Measurements from ENCODE around the gene PCSK6. TPM values are rescaled to one million over a fixed set of nuclear protein-coding genes. Genes with fewer than 3 reads are reported as not detected.

Gene PCSK6
- total RNA-seq, 2 donors from 2014 or later, result 1.9 to 27.8 TPM

DNA sequence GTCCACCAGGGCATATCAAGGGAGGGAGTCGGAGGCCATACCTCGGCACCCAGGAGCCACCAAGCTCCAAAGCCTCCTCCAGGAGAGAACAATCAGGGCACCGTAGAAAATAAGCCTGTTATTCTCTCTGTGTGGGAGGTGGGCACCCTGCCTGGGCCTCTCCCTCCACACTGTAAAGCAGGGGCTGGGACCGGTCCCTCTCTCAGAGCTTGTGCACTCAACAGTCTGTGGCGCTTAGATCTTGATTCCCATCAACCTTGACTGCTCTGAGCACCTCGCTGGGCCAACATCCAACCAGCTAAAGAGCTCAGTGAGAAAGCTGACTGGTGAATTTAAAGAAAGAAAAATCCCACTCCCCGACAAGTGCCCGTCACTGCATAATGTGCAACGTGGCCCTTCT, 53.0 kb downstream of the PCSK6 start:
- H3K27me3 Mint-ChIP-seq, result peaks cover 57% of the 10 kb centered on the region

GRCh38 chr15:101435761-101436160, 53.7 kb downstream of the PCSK6 start:
- DNase-seq, result no peak
- Mint-ChIP-seq H3K27ac (no peak overlapping the region), H3K36me3 (ENCODE audit: low read depth) (peaks cover 3% of the 10 kb centered on the region), H3K27me3 (peaks cover 57% of the 10 kb centered on the region), H3K4me3 (no peak overlapping the region), H3K4me1 (no peaks in the 10 kb centered on the region)
- no peaks in the 10 kb centered on the region for H3K9me3 ChIP-seq (ENCODE audit: control insufficient read depth, low read length, poor library complexity, severe bottlenecking)
- no peak for ATAC-seq

More for the DNA sequence above, 53.0 kb downstream of the PCSK6 start:
- Mint-ChIP-seq H3K4me1 (peaks cover 2% of the 10 kb centered on the region), H3K4me3 (no peak overlapping the region), H3K36me3 (ENCODE audit: low read depth) (peaks cover 3% of the 10 kb centered on the region), H3K27ac (no peak overlapping the region)
- ATAC-seq (no peak), DNase-seq (no peak)
- no peaks in the 10 kb centered on the region for H3K9me3 ChIP-seq (ENCODE audit: control insufficient read depth, low read length, poor library complexity, severe bottlenecking)

DNA sequence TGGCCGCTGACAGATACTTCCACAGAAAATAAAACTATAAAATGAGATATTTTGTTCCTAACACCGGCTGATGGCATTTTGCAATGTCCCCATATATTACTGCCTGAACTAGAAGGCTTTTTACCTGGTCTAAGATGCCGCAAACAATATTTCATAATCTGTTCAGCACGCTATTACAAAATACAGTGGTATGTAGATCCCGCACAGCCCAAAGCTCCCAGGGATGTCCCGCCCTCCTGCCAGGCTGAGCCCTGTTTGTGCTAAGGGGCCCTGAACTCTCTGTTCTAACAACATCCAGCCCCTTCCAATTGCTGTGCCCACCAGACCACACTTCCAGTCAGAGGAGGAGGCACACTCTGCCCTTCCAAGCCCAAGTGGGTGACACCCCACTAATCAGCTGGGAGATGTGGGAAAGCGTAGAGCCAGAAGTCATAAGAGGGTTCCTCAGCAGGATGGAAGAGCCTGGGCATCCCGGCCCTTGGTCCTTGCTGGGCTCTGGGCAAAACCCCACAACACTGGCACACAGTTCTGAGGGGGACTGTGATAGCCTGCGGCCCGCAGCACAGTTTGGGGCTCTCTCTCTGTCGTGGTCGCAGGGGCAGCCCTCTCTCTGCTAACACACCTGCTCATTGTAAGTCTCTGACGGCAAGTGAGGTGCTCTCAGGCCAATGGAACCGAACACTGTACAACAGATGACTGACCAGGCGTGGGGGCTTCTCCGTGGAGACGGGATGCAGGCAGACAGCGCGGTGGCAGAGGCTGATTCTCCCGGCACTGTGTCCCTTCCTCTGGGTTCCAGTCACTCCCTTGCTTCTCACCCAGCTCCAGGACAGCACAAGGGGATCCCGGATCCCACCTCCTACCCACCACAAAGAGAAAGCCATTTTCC, 55.2 kb downstream of the PCSK6 start:
- ATAC-seq (no peak), DNase-seq (no peak)
- H3K27ac Mint-ChIP-seq, result no peak overlapping the region
- H3K27me3 Mint-ChIP-seq, result peaks cover 48% of the 10 kb centered on the region
- no peaks in the 10 kb centered on the region for H3K9me3 ChIP-seq (ENCODE audit: control insufficient read depth, low read length, poor library complexity, severe bottlenecking)
- no peaks in the 10 kb centered on the region for H3K4me1 Mint-ChIP-seq
- no peak overlapping the region for H3K4me3 Mint-ChIP-seq
- peaks cover 3% of the 10 kb centered on the region for H3K36me3 Mint-ChIP-seq (ENCODE audit: low read depth)

DNA sequence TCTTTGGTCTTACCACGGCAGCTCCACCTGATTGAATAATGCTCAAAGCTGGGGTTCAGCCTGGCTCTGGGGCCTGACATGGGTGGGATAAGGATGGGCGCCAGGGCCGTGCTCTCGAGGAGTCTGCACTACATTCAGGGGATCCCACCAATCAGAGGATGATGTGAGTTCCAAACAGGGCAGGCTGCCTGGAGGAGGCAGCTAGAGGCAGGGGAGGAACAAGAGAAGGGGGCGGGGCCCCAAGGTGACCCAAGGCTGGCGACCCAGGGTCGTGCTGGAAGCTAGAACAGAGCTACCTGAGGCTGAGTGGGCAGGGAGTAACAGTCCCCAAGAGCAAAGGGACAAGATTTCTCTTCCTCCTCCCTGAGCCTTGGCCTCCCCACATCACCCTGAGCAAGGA, 56.1 kb downstream of the PCSK6 start:
- H3K4me1 Mint-ChIP-seq, result no peaks in the 10 kb centered on the region
- no peaks in the 10 kb centered on the region for H3K9me3 ChIP-seq (ENCODE audit: control insufficient read depth, low read length, poor library complexity, severe bottlenecking)
- no peak for ATAC-seq
- DNase-seq, result no peak
- H3K27me3 Mint-ChIP-seq, result peaks cover 45% of the 10 kb centered on the region
- H3K27ac Mint-ChIP-seq, result no peak overlapping the region
- H3K4me3 Mint-ChIP-seq, result no peak overlapping the region
- H3K36me3 Mint-ChIP-seq (ENCODE audit: low read depth), result no peaks in the 10 kb centered on the region

DNA sequence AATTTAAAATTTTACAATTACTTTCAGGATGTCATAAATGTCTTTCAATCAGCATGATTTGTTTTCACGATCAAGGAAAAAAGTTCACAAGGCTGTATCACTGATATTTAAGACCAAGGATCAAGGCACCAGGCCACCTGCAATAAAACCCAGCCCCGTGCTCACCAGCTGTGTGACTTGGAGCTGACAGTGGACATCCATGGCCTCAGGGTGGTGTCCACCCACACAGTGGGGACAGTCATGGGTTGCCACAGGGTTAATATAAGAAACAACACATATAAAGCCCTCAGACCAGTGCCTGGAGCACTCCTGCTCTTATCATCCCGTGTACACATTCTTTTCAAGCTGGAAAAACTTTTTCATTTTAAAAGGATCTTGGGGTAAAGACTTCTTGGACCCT, 56.5 kb downstream of the PCSK6 start:
- Mint-ChIP-seq H3K4me3 (no peak overlapping the region), H3K36me3 (ENCODE audit: low read depth) (no peaks in the 10 kb centered on the region), H3K27ac (no peak overlapping the region), H3K27me3 (peaks cover 44% of the 10 kb centered on the region), H3K4me1 (no peaks in the 10 kb centered on the region)
- H3K9me3 ChIP-seq (ENCODE audit: control insufficient read depth, low read length, poor library complexity, severe bottlenecking), result no peaks in the 10 kb centered on the region
- ATAC-seq (no peak), DNase-seq (no peak)

GRCh38 chr15:101431748-101432147, 57.8 kb downstream of the PCSK6 start:
- no peaks in the 10 kb centered on the region for H3K9me3 ChIP-seq (ENCODE audit: control insufficient read depth, low read length, poor library complexity, severe bottlenecking)
- peaks cover 45% of the 10 kb centered on the region for H3K27me3 Mint-ChIP-seq
- DNase-seq, result no peak
- no peak overlapping the region for H3K27ac Mint-ChIP-seq
- H3K36me3 Mint-ChIP-seq (ENCODE audit: low read depth), result no peaks in the 10 kb centered on the region
- H3K4me1 Mint-ChIP-seq, result no peaks in the 10 kb centered on the region
- no peak overlapping the region for H3K4me3 Mint-ChIP-seq
- no peak for ATAC-seq

GRCh38 chr15:101431301-101431700, 58.2 kb downstream of the PCSK6 start:
- Mint-ChIP-seq H3K4me1 (no peaks in the 10 kb centered on the region), H3K27me3 (peaks cover 45% of the 10 kb centered on the region), H3K27ac (no peak overlapping the region), H3K4me3 (no peak overlapping the region), H3K36me3 (ENCODE audit: low read depth) (no peaks in the 10 kb centered on the region)
- ATAC-seq (no peak), DNase-seq (no peak)
- H3K9me3 ChIP-seq (ENCODE audit: control insufficient read depth, low read length, poor library complexity, severe bottlenecking), result no peaks in the 10 kb centered on the region

DNA sequence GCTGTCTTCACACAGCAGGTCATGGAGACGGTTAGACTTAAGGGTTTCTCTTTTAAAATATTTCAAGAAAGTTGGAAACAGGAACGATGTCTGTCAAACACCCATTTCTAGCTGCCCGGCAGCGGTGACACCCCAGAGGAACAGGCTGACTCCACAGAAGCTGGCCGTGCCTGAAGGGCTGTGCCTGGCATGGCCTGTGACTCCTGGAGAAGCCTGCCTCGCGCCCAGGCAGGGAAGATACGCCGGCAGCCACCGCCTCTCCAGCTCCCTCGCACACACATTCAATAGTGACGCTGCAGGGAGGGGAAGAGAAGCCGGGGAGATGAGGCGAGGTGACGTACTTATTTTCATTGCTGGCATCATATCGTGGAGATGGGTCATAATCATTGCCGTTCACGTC, 59.9 kb downstream of the PCSK6 start:
- H3K4me1 Mint-ChIP-seq, result no peaks in the 10 kb centered on the region
- DNase-seq (no peak), ATAC-seq (no peak)
- H3K27ac Mint-ChIP-seq, result no peak overlapping the region
- no peaks in the 10 kb centered on the region for H3K9me3 ChIP-seq (ENCODE audit: control insufficient read depth, low read length, poor library complexity, severe bottlenecking)
- no peaks in the 10 kb centered on the region for H3K36me3 Mint-ChIP-seq (ENCODE audit: low read depth)
- H3K27me3 Mint-ChIP-seq, result peaks cover 44% of the 10 kb centered on the region
- no peak overlapping the region for H3K4me3 Mint-ChIP-seq

- no peaks in the 10 kb centered on the region for H3K4me1 Mint-ChIP-seq
- peaks cover 41% of the 10 kb centered on the region for H3K27me3 Mint-ChIP-seq
- H3K9me3 ChIP-seq (ENCODE audit: control insufficient read depth, low read length, poor library complexity, severe bottlenecking), result no peaks in the 10 kb centered on the region
- ATAC-seq, result no peak
- H3K4me3 Mint-ChIP-seq, result no peak overlapping the region
- DNase-seq, result no peak
- no peaks in the 10 kb centered on the region for H3K36me3 Mint-ChIP-seq (ENCODE audit: low read depth)
- H3K27ac Mint-ChIP-seq, result no peak overlapping the region
Measured at GRCh38 chr15:101429191-101429590, 60.3 kb downstream of the PCSK6 start.

DNA sequence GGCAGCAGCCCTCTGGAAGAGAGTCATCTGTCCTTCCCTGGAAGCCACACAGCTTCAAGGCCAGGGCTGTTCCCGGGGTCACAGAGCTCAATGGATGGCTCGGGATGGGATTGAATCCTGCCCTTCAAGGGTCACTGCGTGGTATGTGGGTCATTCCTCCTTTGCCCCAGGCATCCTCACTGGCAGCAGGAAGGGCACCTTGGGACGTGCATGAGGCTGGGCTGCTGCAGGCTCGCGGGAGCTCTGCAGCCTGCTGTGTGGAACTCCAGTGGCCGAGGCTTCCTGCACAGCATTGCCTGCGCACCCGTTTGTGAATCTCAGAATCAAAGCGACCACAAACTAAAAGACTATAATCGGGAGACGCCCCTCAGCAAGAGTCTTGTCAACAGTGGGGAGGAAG, 60.7 kb downstream of the PCSK6 start:
- DNase-seq (no peak), ATAC-seq (no peak)
- Mint-ChIP-seq H3K4me3 (no peak overlapping the region), H3K4me1 (no peaks in the 10 kb centered on the region), H3K27me3 (peaks cover 39% of the 10 kb centered on the region), H3K36me3 (ENCODE audit: low read depth) (no peaks in the 10 kb centered on the region), H3K27ac (no peak overlapping the region)
- no peaks in the 10 kb centered on the region for H3K9me3 ChIP-seq (ENCODE audit: control insufficient read depth, low read length, poor library complexity, severe bottlenecking)

DNA sequence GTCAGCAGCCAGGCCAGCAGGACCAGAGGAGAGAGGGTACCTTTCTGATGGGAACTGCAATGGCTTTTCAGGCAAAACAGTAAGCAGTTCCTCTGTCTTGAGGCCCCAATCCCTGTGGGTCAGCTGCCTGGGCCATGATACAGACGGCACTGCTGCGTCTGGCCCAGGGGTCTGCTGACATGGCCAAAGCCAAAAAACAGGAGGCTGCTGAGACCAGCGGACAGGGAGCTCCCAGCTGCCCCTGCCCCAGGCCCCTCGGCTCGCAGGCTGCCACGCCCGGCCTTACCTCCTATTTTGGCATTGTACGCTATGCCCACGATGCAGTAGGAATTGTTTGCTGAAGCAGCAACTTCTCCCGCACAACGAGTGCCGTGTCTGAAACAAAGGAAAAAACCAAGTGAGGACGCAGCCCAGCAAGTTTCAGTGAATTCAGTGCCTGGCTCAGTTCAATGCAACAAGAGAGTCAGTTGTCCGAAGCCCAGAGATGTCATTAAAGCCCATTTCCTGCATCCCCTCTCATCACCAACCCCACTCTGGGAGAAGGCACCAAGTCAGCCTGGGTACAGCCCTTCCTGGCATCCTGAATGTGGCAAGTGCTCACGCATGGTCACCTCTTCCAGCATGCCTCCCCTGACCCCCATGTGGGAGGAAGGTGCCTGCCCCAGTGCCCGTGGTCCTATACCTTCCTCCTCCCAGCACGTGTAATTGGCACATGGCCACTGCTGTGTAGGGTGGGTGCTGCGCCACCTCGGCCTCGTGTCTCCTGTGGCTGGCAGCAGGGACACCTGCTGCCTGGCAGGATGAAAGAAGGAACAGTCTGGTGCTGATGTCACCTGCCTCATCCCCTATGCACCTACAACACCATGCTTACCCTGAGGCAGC, 61.7 kb downstream of the PCSK6 start:
- no peaks in the 10 kb centered on the region for H3K4me1 Mint-ChIP-seq
- ATAC-seq, result no peak
- no peaks in the 10 kb centered on the region for H3K9me3 ChIP-seq (ENCODE audit: control insufficient read depth, low read length, poor library complexity, severe bottlenecking)
- H3K4me3 Mint-ChIP-seq, result no peak overlapping the region
- DNase-seq, result no peak
- no peak overlapping the region for H3K27ac Mint-ChIP-seq
- H3K36me3 Mint-ChIP-seq (ENCODE audit: low read depth), result no peaks in the 10 kb centered on the region
- H3K27me3 Mint-ChIP-seq, result peaks cover 30% of the 10 kb centered on the region

DNA sequence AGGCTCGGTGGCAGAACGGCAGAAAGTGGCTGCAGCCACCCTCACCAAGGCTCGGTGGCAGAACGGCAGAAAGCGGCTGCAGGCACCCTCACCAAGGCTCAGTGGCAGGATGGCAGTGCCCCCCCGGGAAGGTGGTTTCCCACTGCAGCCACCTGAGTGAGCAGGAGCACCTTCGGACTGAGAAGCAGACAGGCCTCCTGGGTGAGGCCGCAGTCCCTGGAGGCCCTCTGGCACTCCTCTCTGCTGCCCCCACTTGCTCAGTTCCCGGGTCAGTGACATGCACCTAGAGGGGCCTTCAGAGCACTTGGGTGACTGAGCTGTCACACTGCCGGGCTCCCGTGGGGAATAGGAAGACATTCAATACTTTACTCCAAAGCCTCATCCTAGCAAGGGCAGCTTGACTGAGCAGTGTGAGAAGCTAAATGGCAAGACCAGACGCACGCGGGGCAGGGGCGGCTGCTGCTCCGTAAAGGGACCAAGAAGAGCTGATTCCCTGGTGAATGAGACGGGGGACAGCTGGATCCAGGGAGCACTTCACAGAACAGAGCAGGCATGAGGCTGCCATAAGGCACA, 62.7 kb downstream of the PCSK6 start:
- DNase-seq (no peak), ATAC-seq (no peak)
- Mint-ChIP-seq H3K27ac (no peak overlapping the region), H3K27me3 (peaks cover 21% of the 10 kb centered on the region), H3K4me3 (no peak overlapping the region), H3K4me1 (no peaks in the 10 kb centered on the region), H3K36me3 (ENCODE audit: low read depth) (no peaks in the 10 kb centered on the region)
- H3K9me3 ChIP-seq (ENCODE audit: control insufficient read depth, low read length, poor library complexity, severe bottlenecking), result no peaks in the 10 kb centered on the region

GRCh38 chr15:101425787-101426365, 63.6 kb downstream of the PCSK6 start:
- no peaks in the 10 kb centered on the region for H3K9me3 ChIP-seq (ENCODE audit: control insufficient read depth, low read length, poor library complexity, severe bottlenecking)
- Mint-ChIP-seq H3K4me1 (no peaks in the 10 kb centered on the region), H3K27ac (no peak overlapping the region), H3K27me3 (peaks cover 21% of the 10 kb centered on the region), H3K36me3 (ENCODE audit: low read depth) (no peaks in the 10 kb centered on the region), H3K4me3 (no peak overlapping the region)
- ATAC-seq (no peak), DNase-seq (no peak)

All from T-helper 17 cell (primary cell).